NCI-H82 treated with DMSO at 0.1 percent for 48 hours (cell line): ENCODE results near the gene SPTSSA.
A peak's percentile ranks its signal among the peaks of the same experiment; 100 is the strongest.
"Not testable (repeated sequence)": the region's sequence is repeated elsewhere in the genome, so short reads cannot be mapped to it uniquely, and the experiment has no call there.

Experiments
- DNase-seq: peaks from one replicate; lab custom pipeline; 2025; ENCODE audit not compliant: unreplicated experiment; lab: John Stamatoyannopoulos, UW

SPTSSA gene

GRCh38 chr14:34428102-34428466, 34.0 kb downstream of the SPTSSA start:
- DNase-seq: not testable (repeated sequence)

GRCh38 chr14:34426313-34427295, 35.4 kb downstream of the SPTSSA start:
- DNase-seq: no peak

- DNase-seq: no peak
Measured at GRCh38 chr14:34425095-34425851, 36.8 kb downstream of the SPTSSA start.

GRCh38 chr14:34424488-34424887, 37.6 kb downstream of the SPTSSA start:
- no peak for DNase-seq

- DNase-seq: peak; percentile 7
Measured at GRCh38 chr14:34423445-34423844, 38.6 kb downstream of the SPTSSA start.

GRCh38 chr14:34420547-34421150, 41.4 kb downstream of the SPTSSA start:
- no peak for DNase-seq

- no peak for DNase-seq
Measured at GRCh38 chr14:34409721-34410120, 52.3 kb downstream of the SPTSSA start.

- DNase-seq: no peak
Measured at GRCh38 chr14:34407951-34408350, 54.1 kb downstream of the SPTSSA start.

- DNase-seq: no peak
Measured at GRCh38 chr14:34404416-34404815, 57.6 kb downstream of the SPTSSA start.

- DNase-seq: no peak
Measured at GRCh38 chr14:34403646-34404045, 58.4 kb downstream of the SPTSSA start.

GRCh38 chr14:34398024-34398423, 64.0 kb downstream of the SPTSSA start:
- DNase-seq: no peak

- no peak for DNase-seq
Measured at GRCh38 chr14:34387974-34388516, 74.0 kb downstream of the SPTSSA start.

GRCh38 chr14:34386865-34387485, 75.1 kb downstream of the SPTSSA start:
- DNase-seq: no peak

GRCh38 chr14:34385881-34386280, 76.2 kb downstream of the SPTSSA start:
- DNase-seq: not testable (repeated sequence)

GRCh38 chr14:34383839-34384238, 78.2 kb downstream of the SPTSSA start:
- no peak for DNase-seq
